DMS114 treated with DMSO at 0.1 percent for 48 hours (cell line): ENCODE measurements around the gene CLDN20.
"Not testable (repeated sequence)": the region's sequence is repeated elsewhere in the genome, so short reads cannot be mapped to it uniquely, and the experiment has no call there.

Experiments used
- DNase-seq: peaks from one replicate; lab custom pipeline; 2025; ENCODE audit not compliant: unreplicated experiment; lab: John Stamatoyannopoulos, UW

The CLDN20 gene

GRCh38 chr6:155268088-155268867 is 4.5 kb downstream of the CLDN20 start:
- not testable (repeated sequence) for DNase-seq

- no peak for DNase-seq
Measured at GRCh38 chr6:155269765-155270164, 6.0 kb downstream of the CLDN20 start.

- DNase-seq = no peak
Measured at GRCh38 chr6:155270561-155271091, 6.8 kb downstream of the CLDN20 start.

DNA sequence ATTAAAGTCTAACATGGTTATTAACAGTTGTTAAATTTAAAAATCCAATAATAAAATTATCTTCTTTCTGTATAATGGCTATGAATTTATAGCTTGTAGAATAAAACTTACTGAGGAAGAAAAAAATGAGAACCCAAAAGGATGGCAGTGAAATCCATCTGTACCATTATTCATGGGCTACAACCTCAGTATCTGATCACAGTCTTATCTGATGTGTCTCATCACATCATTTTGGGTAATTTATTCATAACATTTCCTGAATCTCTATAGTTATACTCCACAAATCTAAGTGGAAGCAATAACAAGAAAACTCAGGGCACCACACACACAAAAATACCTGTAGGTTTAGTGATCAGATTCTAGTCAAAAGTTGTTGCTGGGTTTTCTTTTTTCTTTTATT is 7.3 kb downstream of the CLDN20 start:
- no peak for DNase-seq

GRCh38 chr6:155272353-155273232 is 8.8 kb downstream of the CLDN20 start:
- DNase-seq = no peak

- no peak for DNase-seq
Measured at GRCh38 chr6:155273431-155273830, 9.6 kb downstream of the CLDN20 start.

- DNase-seq = no peak
Measured at GRCh38 chr6:155274106-155274505, 10.3 kb downstream of the CLDN20 start.

GRCh38 chr6:155274533-155274932 is 10.7 kb downstream of the CLDN20 start:
- no peak for DNase-seq

- DNase-seq = no peak
Measured at GRCh38 chr6:155275808-155276480, 12.1 kb downstream of the CLDN20 start.

GRCh38 chr6:155276638-155277037 is 12.8 kb downstream of the CLDN20 start:
- DNase-seq = no peak

DNA sequence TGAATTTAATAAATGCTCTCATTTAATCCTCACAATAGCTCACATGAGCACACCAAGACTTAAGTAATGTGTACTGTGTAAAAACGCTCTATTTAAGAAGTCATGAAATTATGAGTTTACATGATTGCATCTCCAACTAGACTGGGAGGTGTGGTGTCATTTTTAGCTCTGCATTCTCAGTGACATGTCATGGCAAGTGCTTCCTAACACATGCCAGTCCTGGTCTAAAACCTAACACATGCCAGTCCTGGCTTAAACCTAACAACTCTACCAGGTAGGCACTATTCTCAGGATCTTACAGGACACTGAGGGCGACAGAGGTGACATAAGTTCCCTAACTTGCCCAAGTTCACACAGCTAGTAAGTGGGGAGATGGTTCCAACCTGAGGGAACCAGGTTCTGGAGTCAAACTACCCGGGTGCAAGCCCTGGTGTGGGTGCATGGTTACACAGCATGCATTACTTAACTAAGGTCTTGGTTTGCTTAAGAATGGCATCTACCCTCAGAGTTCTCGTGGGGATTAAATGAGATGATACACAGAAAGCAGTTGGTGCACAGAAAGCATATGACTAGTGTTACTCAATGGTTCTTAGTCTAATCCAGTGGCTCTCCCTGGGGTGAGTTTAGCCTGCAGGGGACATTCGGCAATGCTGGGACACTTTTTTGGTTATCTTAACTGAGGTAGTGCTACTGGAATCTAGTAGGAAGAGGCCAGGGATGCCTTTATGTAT is 14.7 kb downstream of the CLDN20 start:
- DNase-seq = no peak

GRCh38 chr6:155284775-155285174 is 21.0 kb downstream of the CLDN20 start:
- DNase-seq = no peak

- DNase-seq = no peak
Measured at GRCh38 chr6:155287762-155288161, 23.9 kb downstream of the CLDN20 start.

GRCh38 chr6:155290491-155290890 is 26.7 kb downstream of the CLDN20 start:
- DNase-seq = no peak

DNA sequence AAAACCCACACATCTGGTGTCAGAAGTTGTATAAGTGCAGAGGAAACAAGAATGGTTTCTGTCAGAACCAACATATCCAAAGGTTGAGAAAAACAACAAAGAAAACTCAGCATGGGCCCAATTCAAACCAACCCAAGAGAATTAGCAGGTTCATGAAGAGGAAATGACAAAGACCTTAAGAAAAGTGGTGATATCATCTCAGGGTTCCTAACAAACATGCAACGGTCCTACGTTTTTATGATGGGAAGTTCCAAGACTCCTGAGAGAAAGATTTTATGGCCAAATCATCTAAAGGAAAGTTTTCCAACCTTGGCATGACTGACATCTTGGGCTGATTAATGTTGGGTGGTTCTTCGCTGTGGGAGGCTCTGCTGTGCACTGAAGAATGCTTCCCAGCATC is 27.5 kb downstream of the CLDN20 start:
- no peak for DNase-seq

DNA sequence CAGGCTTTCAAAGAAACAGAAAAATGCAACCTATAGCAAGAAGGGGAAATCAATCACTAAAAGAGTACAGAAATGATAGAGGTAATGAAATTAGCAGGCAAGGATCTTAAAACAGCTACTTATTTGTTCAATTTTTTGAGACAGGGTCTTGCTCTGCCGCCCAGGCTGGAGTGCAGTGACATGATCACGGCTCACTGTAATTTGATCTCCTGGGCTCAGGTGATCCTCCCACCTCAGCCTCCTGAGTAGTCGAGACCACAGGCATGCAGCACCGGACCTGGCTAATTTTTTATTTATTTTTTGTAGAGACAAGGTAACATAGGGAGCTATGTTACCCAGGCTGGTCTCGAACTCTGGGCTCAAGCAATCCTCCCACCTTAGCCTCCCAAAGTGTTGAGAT is 28.9 kb downstream of the CLDN20 start:
- DNase-seq = no peak

DNA sequence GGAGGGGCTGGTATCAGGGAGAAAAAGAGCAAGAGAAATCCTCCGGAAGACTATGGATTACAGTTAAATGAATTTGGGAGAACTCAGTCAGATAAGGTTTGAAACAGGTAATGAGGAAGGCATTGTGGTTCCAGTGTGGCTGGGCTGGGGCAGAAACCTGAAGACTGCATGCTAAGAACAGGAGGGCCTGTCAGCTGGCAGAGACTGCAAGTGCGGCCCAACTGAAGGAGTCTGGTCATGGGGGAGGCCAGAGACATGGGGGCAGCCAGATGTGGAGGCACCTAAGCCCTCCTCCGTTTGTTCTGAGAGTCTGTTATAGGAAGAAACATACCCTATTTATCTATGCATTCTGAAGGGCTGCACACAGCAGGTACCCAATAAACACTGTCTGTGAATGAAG is 33.9 kb downstream of the CLDN20 start:
- DNase-seq = no peak

- no peak for DNase-seq
Measured at GRCh38 chr6:155301867-155302266, 38.1 kb downstream of the CLDN20 start.

DNA sequence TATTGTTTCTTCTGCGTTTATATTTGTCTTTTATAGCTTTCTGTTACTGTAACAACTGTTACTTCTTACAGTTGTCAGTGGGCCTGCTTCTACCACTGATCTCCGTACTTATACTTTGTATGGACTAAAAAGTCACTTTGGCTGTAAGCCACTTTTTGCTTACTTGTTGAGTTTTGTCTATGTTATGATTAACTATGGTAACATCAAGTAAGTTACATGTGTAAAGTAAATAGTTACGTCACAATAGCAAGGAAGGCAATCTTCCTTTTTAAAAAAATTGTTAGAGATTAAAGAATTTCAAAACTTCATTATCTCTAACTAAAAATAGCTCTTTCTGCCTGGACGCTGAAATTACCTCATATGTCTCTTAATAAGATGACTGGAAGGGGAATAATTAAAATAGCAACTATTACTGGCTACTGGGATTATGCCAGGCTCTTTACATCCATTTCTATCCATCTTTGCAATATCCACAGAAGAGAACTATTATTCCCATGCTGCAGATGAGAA is 39.6 kb downstream of the CLDN20 start:
- no peak for DNase-seq

DNA sequence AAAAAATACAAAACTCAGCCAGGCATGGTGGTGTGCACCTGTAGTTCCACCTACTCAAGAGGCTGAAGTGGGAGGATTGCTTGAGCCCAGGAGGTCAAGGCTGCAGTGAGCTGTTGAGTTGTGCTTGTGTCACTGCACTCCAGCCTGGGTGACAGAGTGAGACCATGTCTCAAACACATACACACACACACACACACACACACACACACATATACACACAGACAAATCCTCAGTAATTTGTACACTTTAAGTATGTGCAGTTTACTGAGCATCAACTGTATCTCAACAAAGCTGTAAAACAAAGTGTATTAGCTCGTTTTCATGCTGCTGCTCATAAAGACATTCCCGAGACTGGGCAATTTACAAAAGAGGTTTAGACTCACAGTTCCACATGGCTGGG is 43.1 kb downstream of the CLDN20 start:
- no peak for DNase-seq

DNA sequence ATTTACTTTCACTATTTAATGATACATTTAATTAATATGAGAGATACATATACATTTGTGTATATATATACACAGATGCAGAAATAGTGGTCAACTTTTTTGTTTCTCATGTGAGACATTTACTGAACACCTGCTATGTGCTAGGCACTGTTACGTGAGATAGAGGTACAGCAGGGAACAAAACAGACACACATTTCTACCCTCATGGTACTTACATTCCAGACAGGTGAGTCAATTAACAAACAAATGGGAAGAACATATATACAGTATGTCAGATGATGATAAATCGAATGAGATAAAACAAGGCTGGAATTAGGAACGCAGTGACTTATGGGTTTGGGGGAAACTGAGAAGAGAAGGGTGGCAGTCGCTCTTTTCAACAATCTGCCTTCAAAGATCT is 45.3 kb downstream of the CLDN20 start:
- no peak for DNase-seq
